ENCODE data around the gene BMP7.
"Not testable (repeated sequence)": the region's sequence is repeated elsewhere in the genome, so short reads cannot be mapped to it uniquely, and the experiment has no call there.

The BMP7 gene

DNA sequence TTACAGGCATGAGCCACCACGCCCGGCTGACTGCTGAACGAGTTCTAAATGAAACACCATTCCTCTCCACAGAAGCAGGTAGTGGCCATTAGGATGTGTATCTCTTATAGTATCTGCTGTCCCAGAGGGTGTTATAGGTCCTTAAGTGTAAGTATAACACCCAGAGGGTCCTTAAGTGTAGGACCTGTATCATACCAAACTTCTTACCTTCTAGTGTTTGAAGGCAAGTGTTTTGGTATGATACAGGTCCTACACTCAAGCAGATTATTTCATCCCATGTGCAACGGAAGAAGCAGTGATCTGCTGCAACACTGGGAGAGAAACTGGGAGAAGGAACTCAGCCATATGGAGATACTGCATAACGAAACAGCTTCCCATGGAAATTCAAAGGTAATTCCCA, 17.4 kb downstream of the BMP7 start:
- no peak for DNase-seq (ENCODE audit: low read depth)

DNA sequence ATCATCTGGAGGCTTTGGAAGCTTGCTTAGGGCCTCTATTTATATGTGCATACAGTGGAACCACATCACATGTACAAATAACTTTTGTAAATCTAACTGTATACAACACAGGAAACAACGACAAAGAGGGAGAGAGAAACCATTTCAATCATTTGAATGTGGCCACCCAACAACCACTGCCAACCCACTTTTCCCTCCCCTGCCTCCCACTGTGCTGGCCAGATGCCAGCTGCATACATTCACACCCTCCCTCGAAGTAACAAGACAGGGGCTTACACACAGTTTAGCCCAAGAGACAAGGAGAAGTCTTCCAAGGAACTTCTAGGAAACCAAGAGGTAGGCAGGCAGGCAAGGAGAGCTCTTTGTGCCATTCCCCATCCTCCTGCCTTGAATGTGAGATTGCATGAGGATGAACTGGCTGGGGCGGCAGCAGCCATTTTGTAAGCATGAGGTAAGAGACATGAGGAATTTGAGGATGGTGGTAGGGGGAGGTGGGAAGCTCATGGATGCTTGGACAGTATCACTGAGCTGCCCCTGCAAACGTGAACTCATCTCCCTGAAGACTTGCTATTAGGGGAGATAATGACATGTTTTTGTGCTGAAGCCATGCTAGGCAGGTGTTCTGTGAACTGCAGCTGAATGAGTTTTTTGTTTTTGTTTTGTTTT, 18.2 kb downstream of the BMP7 start:
- no peak for DNase-seq (ENCODE audit: low read depth)

GRCh38 chr20:57247292-57247965, 19.0 kb downstream of the BMP7 start:
- DNase-seq (ENCODE audit: low read depth), result no peak

DNA sequence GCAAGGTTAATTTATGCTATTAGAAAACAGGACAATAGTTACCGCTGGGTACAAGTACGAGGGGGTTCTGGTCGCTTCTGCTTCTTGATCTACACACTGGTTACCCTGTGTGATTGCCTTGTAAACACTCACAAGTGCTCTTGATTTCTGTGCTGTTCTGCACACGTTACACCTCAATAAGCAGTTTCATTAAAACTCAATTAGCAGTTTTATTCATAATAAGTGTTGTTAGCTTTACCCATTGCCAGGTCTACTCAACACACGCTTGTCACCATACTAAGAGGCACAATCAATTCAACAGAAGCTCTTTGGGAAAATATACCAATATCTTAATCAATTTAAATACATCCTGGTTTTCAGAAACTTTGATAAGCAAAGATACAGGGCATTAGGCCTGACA, 20.4 kb downstream of the BMP7 start:
- no peak for DNase-seq (ENCODE audit: low read depth)

DNA sequence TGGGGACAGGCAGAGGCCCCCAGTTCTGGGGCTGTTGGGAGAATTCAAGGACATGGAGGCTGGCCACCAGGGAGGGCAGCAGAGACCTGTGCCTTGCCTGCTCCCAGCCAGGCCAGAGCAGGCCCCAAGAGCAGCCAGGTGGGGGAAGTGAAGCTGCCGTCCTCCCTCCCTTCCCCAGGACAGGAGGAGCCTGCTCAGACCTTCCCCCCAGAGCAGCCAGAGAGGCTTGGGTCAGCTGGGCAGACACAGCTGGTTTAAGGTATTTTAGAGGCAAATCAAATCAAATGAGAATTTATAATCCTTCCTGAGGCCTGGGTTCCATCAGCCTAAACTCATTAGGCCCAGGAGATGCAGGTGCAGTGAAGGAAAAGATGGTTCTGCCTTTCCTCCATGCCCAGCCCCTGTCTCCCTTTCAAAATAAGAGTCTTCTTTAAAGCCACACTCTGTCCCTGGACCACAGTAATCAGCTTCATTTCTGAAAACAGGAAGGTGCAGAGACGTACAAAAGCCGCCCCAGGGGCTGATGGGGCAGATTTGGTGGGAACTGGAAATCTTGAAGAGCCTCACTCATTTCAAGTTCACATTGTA, 21.7 kb downstream of the BMP7 start:
- DNase-seq (ENCODE audit: low read depth), result no peak

GRCh38 chr20:57244221-57244585, 22.2 kb downstream of the BMP7 start:
- no peak for DNase-seq (ENCODE audit: low read depth)

DNA sequence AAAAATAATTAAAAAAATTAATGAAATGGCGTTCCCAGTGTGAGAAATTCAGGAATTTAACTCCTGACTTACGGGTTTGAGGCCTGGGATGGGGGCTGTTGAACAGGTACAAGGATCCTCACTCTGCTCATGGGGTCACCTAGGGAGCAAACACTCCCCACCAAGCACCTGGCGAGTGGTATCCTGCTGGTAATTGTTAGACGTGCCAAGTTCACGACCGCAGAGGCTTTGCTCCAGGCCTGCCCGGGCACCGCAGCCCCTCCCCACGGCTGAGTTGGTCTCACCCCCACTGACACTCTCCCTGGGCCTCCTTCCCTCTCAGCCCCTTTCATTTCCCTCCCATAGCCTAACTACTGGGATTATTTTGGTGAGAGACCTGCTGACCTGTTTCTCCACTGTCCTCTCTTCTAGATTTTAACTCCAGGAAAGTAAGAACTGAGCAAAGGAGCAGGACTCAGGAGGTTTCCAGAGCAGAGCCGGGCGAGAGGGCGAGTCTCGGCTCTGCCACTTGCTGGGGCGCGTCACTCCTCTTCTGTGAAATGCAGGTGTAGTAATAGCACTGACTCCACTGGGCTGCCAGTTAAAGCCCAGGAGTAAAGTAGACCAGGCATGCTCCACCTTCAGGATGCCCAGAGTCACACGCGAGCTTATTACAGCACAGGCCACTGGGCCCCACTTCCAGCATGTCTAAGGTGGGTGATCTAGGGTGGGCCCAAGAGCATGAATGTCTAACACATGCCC, 22.8 kb downstream of the BMP7 start:
- no peak for DNase-seq (ENCODE audit: low read depth)

GRCh38 chr20:57242414-57242813, 24.0 kb downstream of the BMP7 start:
- DNase-seq (ENCODE audit: low read depth), result no peak

DNA sequence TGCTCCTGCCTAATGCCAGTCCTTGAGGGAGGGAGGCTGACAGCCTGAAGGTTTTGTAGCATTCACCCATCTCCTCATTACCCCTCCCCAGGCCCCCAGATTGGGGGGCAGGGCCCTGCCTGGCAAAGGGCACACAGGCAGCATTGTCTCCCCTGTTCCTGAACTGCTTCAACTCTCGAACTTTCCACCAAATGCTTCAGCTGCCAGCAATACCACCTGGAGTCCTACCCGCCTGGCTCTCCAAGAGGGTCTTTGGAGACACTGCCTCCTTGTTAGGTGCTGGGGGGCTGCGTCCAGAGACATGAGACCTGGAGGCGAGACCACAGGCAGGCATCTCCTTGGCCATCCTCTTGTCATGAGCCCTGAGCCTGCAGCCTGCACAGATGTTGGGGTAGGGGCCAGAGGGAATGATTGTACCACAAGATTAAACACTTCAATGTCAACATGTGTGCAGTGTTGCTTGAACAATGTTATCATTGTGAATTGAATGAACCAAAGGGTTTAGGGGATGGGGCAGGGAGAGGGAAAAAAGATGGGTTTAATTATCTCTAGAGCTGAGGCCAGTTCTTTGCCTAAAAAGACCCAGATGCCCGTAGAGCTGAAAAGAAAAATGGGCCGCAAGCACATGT, 25.0 kb downstream of the BMP7 start:
- no peak for DNase-seq (ENCODE audit: low read depth)

DNA sequence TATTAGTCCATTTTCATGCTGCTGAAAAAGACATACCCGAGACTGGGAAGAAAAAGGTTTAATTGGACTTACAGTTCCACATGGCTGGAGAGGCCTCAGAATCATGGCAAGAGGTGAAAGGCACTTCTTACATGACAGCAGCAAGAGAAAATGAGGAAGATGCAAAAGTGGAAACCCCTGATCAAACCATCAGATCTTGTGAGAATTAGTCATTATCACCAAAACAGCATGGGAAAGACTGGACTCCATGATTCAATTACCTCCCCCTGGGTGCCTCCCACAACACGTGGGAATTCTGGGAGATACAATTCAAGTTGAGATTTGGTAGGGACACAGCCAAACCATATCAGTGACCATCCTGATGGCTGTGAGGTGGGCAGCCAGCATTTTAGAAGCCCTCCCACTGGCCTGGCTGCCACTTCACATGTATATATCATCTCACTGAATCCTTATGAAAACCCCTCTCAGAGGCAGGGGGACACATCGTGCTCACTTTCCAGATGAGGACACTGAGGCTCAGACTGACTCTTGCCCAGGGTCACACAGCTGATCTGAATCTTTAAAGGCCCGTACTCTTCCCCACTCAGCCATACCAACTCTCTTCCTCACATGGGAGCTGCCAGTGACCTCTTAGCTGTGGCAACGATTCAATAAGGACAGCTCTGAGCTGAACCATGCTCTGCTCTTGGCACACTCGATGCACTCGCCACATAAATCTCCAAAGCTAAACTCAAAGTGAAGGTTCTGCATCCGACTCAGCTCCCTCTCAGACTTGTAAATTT, 25.7 kb downstream of the BMP7 start:
- no peak for DNase-seq (ENCODE audit: low read depth)

GRCh38 chr20:57239725-57240124, 26.7 kb downstream of the BMP7 start:
- not testable (repeated sequence) for DNase-seq (ENCODE audit: low read depth)

DNA sequence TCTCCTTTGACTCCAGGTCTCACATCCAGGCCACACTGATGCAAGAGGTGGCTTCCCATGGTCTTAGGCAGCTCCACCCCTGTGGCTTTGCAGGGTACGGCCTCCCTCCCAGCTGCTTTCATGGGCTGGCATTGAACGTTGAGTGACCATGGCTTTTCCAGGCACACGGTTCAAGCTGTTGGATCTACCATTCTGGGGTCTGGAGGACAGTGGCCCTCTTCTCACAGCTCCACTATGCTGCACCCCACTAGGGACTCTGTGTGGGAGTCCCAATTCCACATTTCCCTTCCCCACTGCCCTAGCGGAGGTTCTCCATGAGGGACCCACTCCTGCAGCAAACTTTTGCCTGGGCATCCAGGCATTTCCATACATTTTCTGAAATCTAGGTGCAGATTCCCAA, 27.1 kb downstream of the BMP7 start:
- not testable (repeated sequence) for DNase-seq (ENCODE audit: low read depth)

- DNase-seq (ENCODE audit: low read depth), result no peak
Observed at GRCh38 chr20:57238089-57238488, 28.4 kb downstream of the BMP7 start.

DNA sequence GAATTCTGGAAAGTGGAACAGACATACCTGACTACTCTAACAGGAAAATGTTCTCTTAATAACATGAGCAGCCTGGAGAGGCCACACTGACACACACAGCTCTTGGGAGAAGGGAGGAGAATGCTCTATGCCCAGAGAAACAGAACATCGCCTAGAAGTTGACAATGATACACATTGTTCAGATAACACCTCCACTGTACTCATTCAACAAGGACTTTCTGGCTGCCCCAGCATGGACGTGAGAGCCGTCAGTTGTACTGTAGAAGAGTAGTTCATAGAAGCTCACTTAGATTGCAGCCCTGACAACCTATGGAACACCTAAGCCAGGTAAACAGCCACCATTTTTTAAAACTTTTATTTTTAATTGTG, 28.9 kb downstream of the BMP7 start:
- DNase-seq (ENCODE audit: low read depth), result no peak

- no peak for DNase-seq (ENCODE audit: low read depth)
Observed at GRCh38 chr20:57236813-57237584, 29.4 kb downstream of the BMP7 start.

GRCh38 chr20:57234556-57235251, 31.7 kb downstream of the BMP7 start:
- DNase-seq (ENCODE audit: low read depth), result no peak

GRCh38 chr20:57231951-57232428, 34.5 kb downstream of the BMP7 start:
- DNase-seq (ENCODE audit: low read depth), result no peak

DNA sequence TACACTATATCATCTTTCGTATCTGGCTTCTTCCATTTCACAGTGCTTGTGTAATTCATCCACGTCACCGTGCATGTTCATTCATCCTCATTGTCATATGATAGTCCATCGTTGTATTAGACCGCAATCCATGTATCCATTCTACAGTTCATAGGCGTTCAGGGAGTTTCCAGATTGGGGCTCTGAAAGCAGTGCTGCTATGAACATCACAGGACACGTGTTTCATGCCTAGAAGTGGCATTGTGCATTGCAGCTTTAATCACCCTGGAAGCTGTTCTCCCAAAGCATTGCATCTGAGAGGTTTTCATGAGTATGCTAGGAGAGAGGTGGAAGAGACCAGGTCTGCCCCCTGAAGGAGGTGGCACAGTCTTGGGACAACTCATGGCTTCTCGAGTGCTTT, 35.3 kb downstream of the BMP7 start:
- DNase-seq (ENCODE audit: low read depth), result no peak

GRCh38 chr20:57230247-57230646, 36.2 kb downstream of the BMP7 start:
- no peak for DNase-seq (ENCODE audit: low read depth)

DNA sequence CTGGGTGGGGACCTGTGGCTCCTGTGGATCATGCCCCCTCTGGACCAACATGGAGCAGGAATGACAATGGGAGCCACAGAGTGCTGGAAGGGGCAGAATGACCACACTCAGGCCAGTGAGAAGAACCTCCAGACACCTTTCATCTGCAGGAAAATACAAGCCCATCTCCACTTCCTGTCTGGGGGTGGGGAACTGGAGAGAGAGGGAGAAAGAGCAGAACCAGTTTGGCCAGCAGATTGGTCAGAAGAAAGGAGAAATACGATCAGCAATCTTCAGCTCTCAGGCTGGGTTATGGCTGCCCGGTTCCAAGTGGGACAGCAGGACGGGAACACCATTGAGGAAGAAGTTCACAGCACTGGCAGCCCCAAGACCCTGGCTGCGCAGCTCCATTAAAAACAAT, 37.0 kb downstream of the BMP7 start:
- no peak for DNase-seq (ENCODE audit: low read depth)
